ENCODE results near the gene WDR20. TPM values are rescaled to one million over a fixed set of nuclear protein-coding genes. Genes with fewer than 3 reads are reported as not detected.
"Not testable (repeated sequence)": the region's sequence is repeated elsewhere in the genome, so short reads cannot be mapped to it uniquely, and the experiment has no call there.

Gene WDR20
- total RNA-seq, 1 donor from 2014 or later: 25.2 TPM

DNA sequence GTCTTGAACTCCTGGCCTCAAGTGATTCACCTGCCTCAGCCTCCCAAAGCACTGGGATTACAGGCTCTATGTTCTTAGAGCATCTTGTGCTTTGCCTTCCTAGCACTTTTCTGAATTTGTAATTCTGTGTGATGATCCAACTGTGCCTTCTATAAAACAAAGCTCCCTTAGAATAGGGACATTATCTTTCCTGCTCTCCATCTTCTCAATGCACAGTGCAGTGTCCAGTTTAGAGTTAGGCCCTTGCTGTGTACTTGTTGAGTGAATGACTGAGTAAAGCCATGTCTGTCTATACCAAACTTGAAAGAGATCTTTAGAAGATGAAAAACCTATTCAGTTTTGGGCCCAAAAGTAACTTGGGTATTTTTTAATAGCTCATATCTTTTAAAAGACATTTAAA, 5.2 kb downstream of the WDR20 start:
- no peak overlapping the region for H3K4me3 ChIP-seq
- H3K9me3 ChIP-seq: no peaks in the 10 kb centered on the region
- DNase-seq: no peak
- H3K4me1 ChIP-seq: peaks cover 23% of the 10 kb centered on the region
- TF ChIP-seq, protein P1, sequence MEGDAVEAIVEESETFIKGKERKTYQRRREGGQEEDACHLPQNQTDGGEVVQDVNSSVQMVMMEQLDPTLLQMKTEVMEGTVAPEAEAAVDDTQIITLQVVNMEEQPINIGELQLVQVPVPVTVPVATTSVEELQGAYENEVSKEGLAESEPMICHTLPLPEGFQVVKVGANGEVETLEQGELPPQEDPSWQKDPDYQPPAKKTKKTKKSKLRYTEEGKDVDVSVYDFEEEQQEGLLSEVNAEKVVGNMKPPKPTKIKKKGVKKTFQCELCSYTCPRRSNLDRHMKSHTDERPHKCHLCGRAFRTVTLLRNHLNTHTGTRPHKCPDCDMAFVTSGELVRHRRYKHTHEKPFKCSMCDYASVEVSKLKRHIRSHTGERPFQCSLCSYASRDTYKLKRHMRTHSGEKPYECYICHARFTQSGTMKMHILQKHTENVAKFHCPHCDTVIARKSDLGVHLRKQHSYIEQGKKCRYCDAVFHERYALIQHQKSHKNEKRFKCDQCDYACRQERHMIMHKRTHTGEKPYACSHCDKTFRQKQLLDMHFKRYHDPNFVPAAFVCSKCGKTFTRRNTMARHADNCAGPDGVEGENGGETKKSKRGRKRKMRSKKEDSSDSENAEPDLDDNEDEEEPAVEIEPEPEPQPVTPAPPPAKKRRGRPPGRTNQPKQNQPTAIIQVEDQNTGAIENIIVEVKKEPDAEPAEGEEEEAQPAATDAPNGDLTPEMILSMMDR (IDR thresholded peaks at IDR 0.05): no peak
- H3K27me3 ChIP-seq: no peaks in the 10 kb centered on the region
- no peak overlapping the region for H3K27ac ChIP-seq
- no peaks in the 10 kb centered on the region for H3K36me3 ChIP-seq
- intact Hi-C loops (cut with DNase I): no loop called here
- no peak for ATAC-seq

DNA sequence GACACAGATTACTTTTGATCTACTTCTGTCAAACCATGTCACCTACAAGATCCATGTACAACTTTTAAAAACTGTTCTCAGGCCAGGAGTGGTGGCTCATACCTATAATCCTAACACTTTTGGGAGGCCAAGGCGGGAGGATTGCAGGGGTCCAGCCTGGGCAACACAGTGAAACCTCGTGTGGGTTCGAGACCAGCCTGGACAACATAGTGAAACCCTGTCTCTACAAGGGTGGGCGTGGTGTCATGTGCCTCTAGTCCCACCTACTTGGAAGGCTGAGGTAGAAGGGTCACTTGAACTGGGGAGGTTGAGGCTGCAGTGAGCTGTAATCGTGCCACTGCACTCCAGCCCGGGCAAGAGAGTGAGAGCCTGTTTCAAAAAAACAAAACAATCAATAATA, 5.7 kb downstream of the WDR20 start:
- TF ChIP-seq, protein P1 (IDR thresholded peaks at IDR 0.05): no peak
- Histone ChIP-seq H3K9me3 (no peaks in the 10 kb centered on the region), H3K4me3 (no peak overlapping the region), H3K36me3 (no peaks in the 10 kb centered on the region), H3K4me1 (peaks cover 23% of the 10 kb centered on the region), H3K27me3 (no peaks in the 10 kb centered on the region), H3K27ac (no peak overlapping the region)
- no peak for DNase-seq
- ATAC-seq: no peak
- intact Hi-C loops (cut with DNase I): no loop called here

- H3K4me1 ChIP-seq: peaks cover 14% of the 10 kb centered on the region
- intact Hi-C loops (cut with DNase I): no loop called here
- TF ChIP-seq, protein P1 (IDR thresholded peaks at IDR 0.05): no peak
Observed at GRCh38 chr14:102146423-102146822, 6.7 kb downstream of the WDR20 start.

DNA sequence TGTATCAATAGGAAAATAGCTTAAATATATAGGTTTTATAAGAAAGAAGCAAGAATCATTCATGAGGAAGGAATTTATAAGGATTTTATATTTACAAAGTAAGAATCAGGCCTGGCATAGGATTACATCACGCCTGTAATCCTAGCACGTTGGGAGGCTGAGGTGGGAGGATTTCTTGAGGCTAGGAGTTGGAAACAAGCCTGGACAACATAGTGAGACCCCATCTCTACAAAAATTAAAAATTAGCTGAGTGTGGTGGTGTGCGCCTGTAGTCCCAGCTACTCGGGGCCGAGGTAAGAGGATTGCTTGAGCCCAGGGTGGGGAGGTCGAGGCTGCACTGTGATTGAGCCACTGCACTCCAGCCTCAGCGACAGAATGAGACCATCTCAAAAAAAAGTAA, 10.4 kb downstream of the WDR20 start:
- DNase-seq (no peak), ATAC-seq (no peak)
- H3K36me3 ChIP-seq: peaks cover 12% of the 10 kb centered on the region
- no peak overlapping the region for H3K4me3 ChIP-seq
- TF ChIP-seq, protein P1 (IDR thresholded peaks at IDR 0.05): no peak
- no peak overlapping the region for H3K27ac ChIP-seq
- no peaks in the 10 kb centered on the region for H3K27me3 ChIP-seq
- no peaks in the 10 kb centered on the region for H3K9me3 ChIP-seq
- intact Hi-C loops (cut with DNase I): no loop called here
- peaks cover 5% of the 10 kb centered on the region for H3K4me1 ChIP-seq

More at GRCh38 chr14:102146423-102146822, 6.7 kb downstream of the WDR20 start:
- Histone ChIP-seq H3K27me3 (no peaks in the 10 kb centered on the region), H3K27ac (no peak overlapping the region), H3K4me3 (no peak overlapping the region), H3K9me3 (no peaks in the 10 kb centered on the region), H3K36me3 (no peaks in the 10 kb centered on the region)
- DNase-seq (no peak), ATAC-seq (no peak)

GRCh38 chr14:102150744-102151143, 11.0 kb downstream of the WDR20 start:
- intact Hi-C loops (cut with DNase I): no loop called here
- ATAC-seq (no peak), DNase-seq (no peak)
- peaks cover 12% of the 10 kb centered on the region for H3K36me3 ChIP-seq
- TF ChIP-seq, protein P1 (IDR thresholded peaks at IDR 0.05): no peak
- no peaks in the 10 kb centered on the region for H3K9me3 ChIP-seq
- H3K27ac ChIP-seq: no peak overlapping the region
- H3K4me3 ChIP-seq: no peak overlapping the region
- no peaks in the 10 kb centered on the region for H3K27me3 ChIP-seq
- peaks cover 6% of the 10 kb centered on the region for H3K4me1 ChIP-seq

DNA sequence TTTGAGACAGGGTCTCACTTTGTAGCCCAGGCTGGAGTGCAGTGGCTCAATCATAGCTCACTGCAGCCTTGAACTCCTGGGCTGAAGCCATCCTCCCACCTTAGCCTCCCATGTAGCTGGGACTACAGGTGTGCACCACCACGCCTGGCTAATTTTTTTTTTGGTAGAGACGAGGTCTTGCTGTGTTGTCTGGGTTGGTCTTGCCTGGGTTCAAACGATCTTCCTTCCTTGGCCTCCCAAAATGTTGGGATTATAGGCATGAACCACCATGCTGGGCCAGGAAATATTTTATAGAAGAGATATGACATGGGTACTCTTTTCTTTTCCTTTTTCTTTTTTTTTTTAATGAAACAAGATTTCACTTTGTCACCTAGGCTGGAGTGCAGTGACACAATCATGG, 11.7 kb downstream of the WDR20 start:
- intact Hi-C loops (cut with DNase I); ATAC-seq: not testable (repeated sequence)

More for the DNA sequence above, 11.7 kb downstream of the WDR20 start:
- peaks cover 12% of the 10 kb centered on the region for H3K36me3 ChIP-seq
- H3K4me1 ChIP-seq, H3K4me3 ChIP-seq, H3K27me3 ChIP-seq, H3K27ac ChIP-seq, DNase-seq, H3K9me3 ChIP-seq: not testable (repeated sequence)
